Neural cell (in vitro differentiated cells): Measurements from ENCODE around the gene PDE4D. TPM values are rescaled to one million over a fixed set of nuclear protein-coding genes. Genes with fewer than 3 reads are reported as not detected.
A peak's percentile ranks its signal among the peaks of the same experiment; 100 is the strongest.

Source experiments
- H2AFZ ChIP-seq: fragments of 200-600, 300-800 bp; sonication (generic), shearing (Covaris generic); 2 replicates; pipeline ENCODE4 v1.6.0; 2014; ENCODE audit warnings: low read depth, mild to moderate bottlenecking, antibody characterized with exemption, low read length, moderate library complexity
- H3F3A ChIP-seq: fragments of 200-600 bp; shearing (Covaris generic); 2 replicates; pipeline ENCODE4 v1.6.1; 2016; ENCODE audit warnings: mild to moderate bottlenecking, moderate library complexity, mixed read lengths, antibody characterized with exemption, low read length; ENCODE audit not compliant: insufficient read depth, poor library complexity, severe bottlenecking
- H3K27ac ChIP-seq: fragments of 200-600, 300-800 bp; sonication (generic), shearing (Covaris generic); 2 replicates; pipeline ENCODE4 v1.5.1; 2014; ENCODE audit warnings: mild to moderate bottlenecking, low read length, moderate library complexity
- H3K27me3 ChIP-seq: fragments of 300-800, 200-600 bp; sonication (generic), shearing (Covaris generic); 2 replicates; pipeline ENCODE4 v1.6.0; 2014; ENCODE audit warnings: mild to moderate bottlenecking, low read depth, low read length, moderate library complexity; ENCODE audit not compliant: insufficient read depth
- H3K36me3 ChIP-seq: fragments of 300-800, 200-600 bp; sonication (generic), shearing (Covaris generic); 2 replicates; pipeline ENCODE4 v1.5.1; 2014; ENCODE audit warnings: mild to moderate bottlenecking, antibody characterized with exemption, low read length, moderate library complexity; ENCODE audit not compliant: insufficient read depth
- H3K4me2 ChIP-seq: fragments of 300-800, 200-600 bp; sonication (generic), shearing (Covaris generic); 2 replicates; pipeline ENCODE4 v1.6.0; 2014; ENCODE audit warnings: mild to moderate bottlenecking, low read length
- H3K4me3 ChIP-seq: fragments of 300-800, 200-600 bp; sonication (generic), shearing (Covaris generic); 2 replicates; pipeline ENCODE4 v1.5.1; 2014; ENCODE audit warnings: mild to moderate bottlenecking, low read length, moderate library complexity
- H3K79me2 ChIP-seq: fragments of 200-600 bp; shearing (Covaris generic); replicated peaks from 2 replicates; pipeline ENCODE4 v1.6.0; 2014; ENCODE audit warnings: mild to moderate bottlenecking, low read length, moderate library complexity; ENCODE audit not compliant: insufficient read depth
- H3K9ac ChIP-seq: fragments of 300-800, 200-600 bp; sonication (generic), shearing (Covaris generic); 2 replicates; pipeline ENCODE4 v1.6.1; 2016; ENCODE audit warnings: mild to moderate bottlenecking, low read length, mixed read lengths
- H3K9me2 ChIP-seq: fragments of 200-600 bp; shearing (Covaris generic); 2 replicates; pipeline ENCODE4 v1.6.1; 2016; ENCODE audit warnings: mild to moderate bottlenecking, low read length, mixed read lengths; ENCODE audit not compliant: insufficient read depth
- H3K9me3 ChIP-seq: fragments of 200-600, 300-800 bp; sonication (generic), shearing (Covaris generic); 2 replicates; pipeline ENCODE4 v1.6.1; 2016; ENCODE audit warnings: mild to moderate bottlenecking, mixed run types, low read length, moderate library complexity, mixed read lengths
- H4K20me1 ChIP-seq: fragments of 200-600 bp; shearing (Covaris generic); 2 replicates; pipeline ENCODE4 v1.6.1; 2016; ENCODE audit warnings: mild to moderate bottlenecking, mixed run types; ENCODE audit not compliant: insufficient read depth
- EP300 ChIP-seq: fragments of 450-650 bp; conservative IDR thresholded peaks from 2 replicates; pipeline ENCODE4 v1.6.1; 2014; ENCODE audit warnings: antibody characterized with exemption, mild to moderate bottlenecking, moderate library complexity; ENCODE audit not compliant: poor library complexity, severe bottlenecking
- EZH2 ChIP-seq: fragments of 200-600, 300-800 bp; shearing (Covaris generic), sonication (generic); IDR thresholded peaks from 2 replicates; pipeline ENCODE4 v1.6.1; 2014; ENCODE audit warnings: antibody characterized with exemption, low read length, borderline replicate concordance, mild to moderate bottlenecking; ENCODE audit not compliant: insufficient read depth, poor library complexity, severe bottlenecking
- MXI1 ChIP-seq: fragments of 450-650 bp; conservative IDR thresholded peaks from 2 replicates; pipeline ENCODE4 v1.6.1; 2014; ENCODE audit warnings: antibody characterized with exemption, mild to moderate bottlenecking; ENCODE audit not compliant: poor library complexity, severe bottlenecking
- POLR2AphosphoS5 ChIP-seq: IDR thresholded peaks from 2 replicates; pipeline ENCODE4 v1.6.1; 2012
- RAD21 ChIP-seq: fragments of 450-650 bp; conservative IDR thresholded peaks from 2 replicates; pipeline ENCODE4 v1.6.1; 2014; ENCODE audit warnings: antibody characterized with exemption, mild to moderate bottlenecking, moderate library complexity
- SMC3 ChIP-seq: fragments of 450-650 bp; conservative IDR thresholded peaks from 2 replicates; pipeline ENCODE4 v1.6.1; 2014; ENCODE audit warnings: antibody characterized with exemption, mild to moderate bottlenecking, moderate library complexity; ENCODE audit not compliant: poor library complexity
- TAF1 ChIP-seq: IDR thresholded peaks from 2 replicates; pipeline ENCODE4 v1.6.1; 2012; ENCODE audit warnings: low read depth
- polyA plus RNA-seq: library from polyadenylated mRNA; depleted of rRNA; stranded (reverse); fragments of >200 nt; gene quantifications from 2 replicates; pipeline ENCODE4 v1.2.3, GENCODE V29; 2014
- TF ChIP-seq, protein P1 (sequence below): IDR thresholded peaks from 2 replicates; pipeline ENCODE4 v1.6.1; 2012; ENCODE audit warnings: borderline replicate concordance
- TF ChIP-seq, protein P2 (sequence below): fragments of 450-650 bp; IDR thresholded peaks from 2 replicates; pipeline ENCODE4 v1.5.1; 2014; ENCODE audit warnings: antibody characterized with exemption, mild to moderate bottlenecking, moderate library complexity; ENCODE audit not compliant: poor library complexity, severe bottlenecking

Gene PDE4D
- polyA plus RNA-seq, 1 donor from 2014 or later, result 42.8 TPM

DNA sequence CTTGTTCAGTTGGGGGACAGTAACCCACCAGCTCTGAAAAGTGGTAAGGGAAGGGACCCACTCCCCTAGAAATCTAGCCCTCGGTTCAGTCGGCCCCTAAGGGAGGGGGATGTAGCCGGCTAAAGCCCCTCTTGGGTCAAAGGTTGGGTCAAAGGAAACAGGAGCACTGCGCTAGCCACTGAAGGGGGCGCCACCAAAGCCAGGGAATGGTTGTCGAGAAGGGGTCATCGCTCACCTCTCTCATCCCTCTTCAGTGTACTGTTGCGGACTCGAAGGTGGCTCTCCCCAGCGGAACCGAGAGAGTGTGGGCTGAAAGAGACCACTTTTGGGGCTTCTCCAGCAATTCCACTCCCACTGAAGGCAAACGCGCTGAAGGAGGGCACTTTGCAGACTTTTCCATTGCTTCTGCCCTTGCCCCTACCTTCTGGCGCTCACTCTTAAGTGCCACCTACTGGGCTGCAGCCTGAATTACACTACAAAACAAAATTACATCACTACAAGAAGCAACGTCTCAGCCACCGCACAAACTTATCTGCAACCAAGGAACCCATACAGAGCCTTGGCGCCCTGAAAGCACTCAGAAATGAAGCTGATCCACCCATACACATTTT is 396.9 kb downstream of the PDE4D start:
- Histone ChIP-seq H3K4me2 (no peak overlapping the region), H4K20me1 (no peaks in the 10 kb centered on the region), H3F3A (no peaks in the 10 kb centered on the region), H3K9ac (no peak overlapping the region), H3K9me3 (no peaks in the 10 kb centered on the region), H2AFZ (no peak overlapping the region), H3K4me3 (no peak overlapping the region), H3K36me3 (no peaks in the 10 kb centered on the region), H3K79me2 (no peaks in the 10 kb centered on the region), H3K9me2 (no peaks in the 10 kb centered on the region), H3K27me3 (no peaks in the 10 kb centered on the region), H3K27ac (no peak overlapping the region)
- TF ChIP-seq, protein P1, sequence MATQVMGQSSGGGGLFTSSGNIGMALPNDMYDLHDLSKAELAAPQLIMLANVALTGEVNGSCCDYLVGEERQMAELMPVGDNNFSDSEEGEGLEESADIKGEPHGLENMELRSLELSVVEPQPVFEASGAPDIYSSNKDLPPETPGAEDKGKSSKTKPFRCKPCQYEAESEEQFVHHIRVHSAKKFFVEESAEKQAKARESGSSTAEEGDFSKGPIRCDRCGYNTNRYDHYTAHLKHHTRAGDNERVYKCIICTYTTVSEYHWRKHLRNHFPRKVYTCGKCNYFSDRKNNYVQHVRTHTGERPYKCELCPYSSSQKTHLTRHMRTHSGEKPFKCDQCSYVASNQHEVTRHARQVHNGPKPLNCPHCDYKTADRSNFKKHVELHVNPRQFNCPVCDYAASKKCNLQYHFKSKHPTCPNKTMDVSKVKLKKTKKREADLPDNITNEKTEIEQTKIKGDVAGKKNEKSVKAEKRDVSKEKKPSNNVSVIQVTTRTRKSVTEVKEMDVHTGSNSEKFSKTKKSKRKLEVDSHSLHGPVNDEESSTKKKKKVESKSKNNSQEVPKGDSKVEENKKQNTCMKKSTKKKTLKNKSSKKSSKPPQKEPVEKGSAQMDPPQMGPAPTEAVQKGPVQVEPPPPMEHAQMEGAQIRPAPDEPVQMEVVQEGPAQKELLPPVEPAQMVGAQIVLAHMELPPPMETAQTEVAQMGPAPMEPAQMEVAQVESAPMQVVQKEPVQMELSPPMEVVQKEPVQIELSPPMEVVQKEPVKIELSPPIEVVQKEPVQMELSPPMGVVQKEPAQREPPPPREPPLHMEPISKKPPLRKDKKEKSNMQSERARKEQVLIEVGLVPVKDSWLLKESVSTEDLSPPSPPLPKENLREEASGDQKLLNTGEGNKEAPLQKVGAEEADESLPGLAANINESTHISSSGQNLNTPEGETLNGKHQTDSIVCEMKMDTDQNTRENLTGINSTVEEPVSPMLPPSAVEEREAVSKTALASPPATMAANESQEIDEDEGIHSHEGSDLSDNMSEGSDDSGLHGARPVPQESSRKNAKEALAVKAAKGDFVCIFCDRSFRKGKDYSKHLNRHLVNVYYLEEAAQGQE, result no peak
- TF ChIP-seq, protein P2, sequence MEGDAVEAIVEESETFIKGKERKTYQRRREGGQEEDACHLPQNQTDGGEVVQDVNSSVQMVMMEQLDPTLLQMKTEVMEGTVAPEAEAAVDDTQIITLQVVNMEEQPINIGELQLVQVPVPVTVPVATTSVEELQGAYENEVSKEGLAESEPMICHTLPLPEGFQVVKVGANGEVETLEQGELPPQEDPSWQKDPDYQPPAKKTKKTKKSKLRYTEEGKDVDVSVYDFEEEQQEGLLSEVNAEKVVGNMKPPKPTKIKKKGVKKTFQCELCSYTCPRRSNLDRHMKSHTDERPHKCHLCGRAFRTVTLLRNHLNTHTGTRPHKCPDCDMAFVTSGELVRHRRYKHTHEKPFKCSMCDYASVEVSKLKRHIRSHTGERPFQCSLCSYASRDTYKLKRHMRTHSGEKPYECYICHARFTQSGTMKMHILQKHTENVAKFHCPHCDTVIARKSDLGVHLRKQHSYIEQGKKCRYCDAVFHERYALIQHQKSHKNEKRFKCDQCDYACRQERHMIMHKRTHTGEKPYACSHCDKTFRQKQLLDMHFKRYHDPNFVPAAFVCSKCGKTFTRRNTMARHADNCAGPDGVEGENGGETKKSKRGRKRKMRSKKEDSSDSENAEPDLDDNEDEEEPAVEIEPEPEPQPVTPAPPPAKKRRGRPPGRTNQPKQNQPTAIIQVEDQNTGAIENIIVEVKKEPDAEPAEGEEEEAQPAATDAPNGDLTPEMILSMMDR, result peak; percentile 15

DNA sequence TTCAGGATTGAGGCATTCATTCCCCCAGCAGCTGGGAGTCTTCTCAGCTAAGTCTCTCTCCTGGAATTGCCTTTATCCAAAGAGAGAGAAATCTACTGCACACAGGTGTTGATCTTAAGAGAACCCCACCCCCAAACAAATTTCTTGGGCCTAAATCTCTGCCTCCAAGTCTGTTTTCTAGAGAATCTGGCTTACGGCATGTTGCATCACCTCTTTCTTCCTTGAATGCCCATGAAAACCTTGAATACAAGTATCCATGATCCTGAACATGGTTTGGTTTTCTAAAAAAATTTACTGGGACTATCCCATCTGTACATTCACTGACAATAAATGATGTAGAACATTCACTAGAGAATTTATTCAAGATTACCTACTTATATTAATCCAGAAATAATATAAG is 401.6 kb downstream of the PDE4D start:
- Histone ChIP-seq H3K36me3 (no peaks in the 10 kb centered on the region), H3K79me2 (no peaks in the 10 kb centered on the region), H3K4me2 (no peak overlapping the region), H3K9me3 (no peaks in the 10 kb centered on the region), H3F3A (no peaks in the 10 kb centered on the region), H3K27me3 (no peaks in the 10 kb centered on the region), H3K9me2 (no peaks in the 10 kb centered on the region), H3K27ac (no peak overlapping the region), H4K20me1 (no peaks in the 10 kb centered on the region), H2AFZ (no peak overlapping the region), H3K4me3 (no peak overlapping the region), H3K9ac (no peak overlapping the region)
- TF ChIP-seq MXI1, result no peak
- no peak for TF ChIP-seq TAF1

DNA sequence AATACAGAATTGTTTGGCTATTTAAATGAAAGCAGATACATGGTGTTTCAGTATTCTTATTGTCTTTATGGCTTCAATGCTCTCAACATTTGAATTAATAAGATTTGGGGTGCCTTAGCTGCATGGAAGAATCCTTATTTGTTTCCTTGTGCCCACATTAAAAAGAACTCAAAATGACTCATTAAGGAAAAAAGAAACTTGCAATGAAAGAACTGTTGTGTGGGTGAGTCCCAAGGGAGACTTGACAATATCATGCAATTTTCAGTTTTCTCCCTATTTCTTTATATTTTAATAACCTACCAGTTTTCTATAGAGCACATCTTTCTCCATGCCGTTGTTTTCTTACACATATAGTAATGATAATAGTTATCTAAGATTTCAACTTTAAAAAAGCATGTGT is 404.0 kb downstream of the PDE4D start:
- Histone ChIP-seq H3K9me2 (no peaks in the 10 kb centered on the region), H3K79me2 (no peaks in the 10 kb centered on the region), H3K9me3 (no peaks in the 10 kb centered on the region), H4K20me1 (no peaks in the 10 kb centered on the region), H3K4me3 (no peak overlapping the region), H3K27ac (no peak overlapping the region), H2AFZ (no peak overlapping the region), H3K36me3 (no peaks in the 10 kb centered on the region), H3K9ac (no peak overlapping the region), H3F3A (peaks cover 3% of the 10 kb centered on the region), H3K4me2 (no peak overlapping the region), H3K27me3 (no peaks in the 10 kb centered on the region)
- TF ChIP-seq EP300 (no peak), RAD21 (no peak), MXI1 (no peak), POLR2AphosphoS5 (no peak), EZH2 (no peak), SMC3 (no peak), TAF1 (no peak)
- TF ChIP-seq, protein P2, result no peak
- TF ChIP-seq, protein P1, result no peak
